Caco-2 (cell line): ENCODE data around the gene HOXB7. TPM values are rescaled to one million over a fixed set of nuclear protein-coding genes. Genes with fewer than 3 reads are reported as not detected.

Experiments used
- BruUV-seq: library from RNA; stranded (reverse); fragments of 400-500 nt; replicated peaks from 2 replicates; lab custom pipeline; 2021; lab: Mats Ljungman, UMichigan
- CTCF ChIA-PET: fragments of 300-600 bp; sonication (Branson Sonifier 250); formaldehyde crosslinking; loops from one replicate; lab custom pipeline; 2022; ENCODE audit warnings: antibody characterized with exemption; lab: Charles Lee
- POLR2A ChIA-PET: fragments of 300-600 bp; sonication (Branson Sonifier 250); formaldehyde crosslinking; loops from one replicate; lab custom pipeline; 2022; ENCODE audit warnings: antibody characterized with exemption; lab: Charles Lee
- DNase-seq, 2 experiments: peaks; one replicate each; pipeline versions ENCODE4 v3.0.0 to v3.0.0-alpha.2; 2020 to 2022
- H3K27me3 ChIP-seq: replicated peaks from 2 replicates; pipeline ENCODE4 v1.6.0; 2011; ENCODE audit warnings: low read length; ENCODE audit not compliant: control insufficient read depth, insufficient read depth
- H3K36me3 ChIP-seq: 2 replicates; pipeline ENCODE4 v1.5.1; 2011; ENCODE audit warnings: low read length; ENCODE audit not compliant: control insufficient read depth, insufficient read depth
- H3K4me1 ChIP-seq: fragments of 250-450 bp; sonication (Bioruptor Pico); 2 replicates; pipeline ENCODE4 v1.5.1; 2020; ENCODE audit warnings: mild to moderate bottlenecking
- H3K4me3 ChIP-seq: 2 replicates; pipeline ENCODE4 v1.5.1; 2011; ENCODE audit warnings: low read depth, mild to moderate bottlenecking, control low read depth, low read length
- H3K9me3 ChIP-seq: fragments of 250-450 bp; sonication (Bioruptor Pico); 2 replicates; pipeline ENCODE4 v1.5.1; 2020; ENCODE audit warnings: mild to moderate bottlenecking, moderate library complexity
- H3K27ac Mint-ChIP-seq: one replicate; pipeline ENCODE4 v1.8.0; 2022; ENCODE audit warnings: mixed read lengths; ENCODE audit not compliant: unreplicated experiment
- H3K27me3 Mint-ChIP-seq: one replicate; pipeline ENCODE4 v1.8.0; 2022; ENCODE audit warnings: mixed read lengths; ENCODE audit not compliant: insufficient read depth, unreplicated experiment
- H3K36me3 Mint-ChIP-seq: one replicate; pipeline ENCODE4 v1.8.0; 2022; ENCODE audit warnings: mild to moderate bottlenecking, mixed read lengths; ENCODE audit not compliant: insufficient read depth, unreplicated experiment
- H3K4me1 Mint-ChIP-seq: one replicate; pipeline ENCODE4 v1.8.0; 2022; ENCODE audit warnings: low read depth, mixed read lengths; ENCODE audit not compliant: unreplicated experiment
- H3K4me3 Mint-ChIP-seq: one replicate; pipeline ENCODE4 v1.8.0; 2022; ENCODE audit warnings: mild to moderate bottlenecking, moderate library complexity, mixed read lengths; ENCODE audit not compliant: unreplicated experiment
- H3K9me3 Mint-ChIP-seq: one replicate; pipeline ENCODE4 v1.8.0; 2022; ENCODE audit warnings: mixed read lengths; ENCODE audit not compliant: unreplicated experiment
- CTCF ChIP-seq, 2 experiments: fragments of 200-600 bp in 1 of 2; IDR thresholded peaks; 1 replicate in 1 of 2; 2 replicates in 1 of 2; pipeline versions ENCODE4 v1.5.1 to v1.8.0; 2011 to 2022; ENCODE audit warnings: antibody characterized with exemption in 1 of 2, control low read depth in 1 of 2, inconsistent platforms in 1 of 2, low read depth in 1 of 2, low read length in 1 of 2, mild to moderate bottlenecking in 1 of 2, moderate library complexity in 1 of 2; ENCODE audit not compliant: insufficient read depth in 1 of 2, severe bottlenecking in 1 of 2, unreplicated experiment in 1 of 2
- intact Hi-C: fragments of 100-400 bp; cut with micrococcal nuclease; formaldehyde crosslinking; loops from one replicate; pipeline ENCODE4 v1.10.0; 2022; ENCODE audit not compliant: unreplicated experiment
- total RNA-seq: library from RNA; stranded (reverse); gene quantifications from 2 replicates; pipeline ENCODE4 v1.2.3, GENCODE V29; 2022

The HOXB7 gene
- total RNA-seq, 1 experiment from 2014 or later = 28.2 TPM

GRCh38 chr17:48613862-48614694, 3.3 kb upstream of the HOXB7 start:
- H3K27me3 ChIP-seq = peaks cover 15% of the 10 kb centered on the region
- peaks cover 13% of the 10 kb centered on the region for H3K4me1 ChIP-seq
- H3K36me3 ChIP-seq = no peaks in the 10 kb centered on the region
- DNase-seq = no peak
- POLR2A ChIA-PET = interaction anchor here (0.5 kb wide), 1 partner anchor 990 kb away, joined by 7 read pairs; no protein-coding TSS in a partner anchor
- peaks cover 52% of the 10 kb centered on the region for H3K27me3 Mint-ChIP-seq
- no peaks in the 10 kb centered on the region for H3K9me3 Mint-ChIP-seq
- no peak overlapping the region for H3K27ac Mint-ChIP-seq
- TF ChIP-seq CTCF (IDR thresholded peaks at IDR 0.05; ENCODE audit: insufficient read depth in 1 of 2, low read depth in 1 of 2, low read length in 1 of 2, severe bottlenecking in 1 of 2, unreplicated experiment in 1 of 2) = no peak
- H3K4me3 Mint-ChIP-seq = peak overlapping the region; percentile 86
- peaks cover 45% of the 10 kb centered on the region for H3K4me1 Mint-ChIP-seq
- peaks cover 16% of the 10 kb centered on the region for H3K36me3 Mint-ChIP-seq
- intact Hi-C loops = loop anchor here (1.0 to 2.0 kb wide), 2 partner anchors 116 to 461 kb away; no protein-coding TSS in a partner anchor
- CTCF ChIA-PET = interaction anchor here (0.6 to 1.4 kb wide), 14 partner anchors 12 to 485 kb away, joined by 3 to 28 read pairs (median 5); partner anchors contain the start of genes ATP5MC1 and HOXB9
- peak overlapping the region; percentile 6; the same call in 1 of the 2 replicates for H3K4me3 ChIP-seq
- BruUV-seq = no TSS peak
- no peaks in the 10 kb centered on the region for H3K9me3 ChIP-seq

DNA sequence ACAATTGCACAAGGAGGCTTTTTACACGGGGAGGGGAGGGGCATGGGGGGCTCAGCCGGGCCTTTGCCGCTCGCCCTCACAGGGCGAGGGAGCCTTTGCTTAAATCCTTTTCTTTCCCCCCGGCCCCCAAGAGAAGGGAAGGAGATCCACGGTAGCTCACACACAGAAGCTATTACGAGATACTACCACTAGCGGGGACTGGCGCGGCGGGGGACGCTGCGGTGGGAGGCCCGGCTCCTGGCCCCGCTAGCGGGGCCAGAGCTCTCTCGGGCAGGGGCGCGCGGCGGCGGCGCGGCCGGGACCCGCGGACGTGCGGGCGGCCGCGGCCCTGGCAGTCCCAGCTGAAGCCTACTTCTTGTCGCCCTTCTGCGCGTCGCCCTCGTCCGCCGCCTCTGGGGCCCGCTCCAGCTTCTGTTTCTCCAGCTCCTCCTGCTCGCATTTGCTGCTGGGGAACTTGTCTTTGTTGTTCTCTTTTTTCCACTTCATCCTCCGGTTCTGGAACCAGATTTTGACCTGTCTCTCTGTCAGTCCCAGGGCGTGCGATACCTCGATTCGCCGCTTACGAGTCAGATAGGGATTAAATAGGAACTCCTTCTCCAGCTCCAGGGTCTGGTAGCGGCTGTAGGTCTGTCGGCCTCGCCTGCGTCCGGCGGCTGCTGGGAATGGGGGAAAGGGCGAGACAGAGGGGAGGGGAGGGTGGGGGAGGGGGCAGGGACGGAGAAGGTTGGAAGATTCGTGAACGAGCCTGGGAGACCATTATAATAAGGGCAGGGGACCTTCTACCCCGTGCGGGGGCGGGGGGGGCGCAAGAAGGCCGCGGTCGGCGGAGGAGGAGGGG, 2.3 kb upstream of the HOXB7 start:
- peak overlapping the region; percentile 4 for H3K27ac Mint-ChIP-seq
- H3K36me3 Mint-ChIP-seq = peaks cover 9% of the 10 kb centered on the region
- Histone ChIP-seq H3K27me3 (peaks cover 13% of the 10 kb centered on the region), H3K36me3 (no peaks in the 10 kb centered on the region), H3K9me3 (no peaks in the 10 kb centered on the region), H3K4me3 (peak overlapping the region; percentile 70), H3K4me1 (peaks cover 10% of the 10 kb centered on the region)
- peak; percentile 56 to 62 for TF ChIP-seq CTCF (IDR thresholded peaks at IDR 0.05; ENCODE audit: insufficient read depth in 1 of 2, low read depth in 1 of 2, low read length in 1 of 2, severe bottlenecking in 1 of 2, unreplicated experiment in 1 of 2)
- no TSS peak for BruUV-seq
- no peaks in the 10 kb centered on the region for H3K9me3 Mint-ChIP-seq
- POLR2A ChIA-PET = interaction anchor here (0.6 to 0.9 kb wide), 3 partner anchors 12 to 655 kb away, joined by 3 to 6 read pairs (median 5); partner anchors contain the start of genes NFE2L1 and PRR15L
- peak; percentile 79 to 82 for DNase-seq
- H3K4me3 Mint-ChIP-seq = peak overlapping the region; percentile 86
- H3K27me3 Mint-ChIP-seq = peaks cover 43% of the 10 kb centered on the region
- CTCF ChIA-PET = interaction anchor here (0.5 to 1.4 kb wide), 36 partner anchors 9 to 981 kb away, joined by 3 to 28 read pairs (median 3); partner anchors contain the start of genes HOXB5, HOXB9 and NFE2L1
- peaks cover 40% of the 10 kb centered on the region for H3K4me1 Mint-ChIP-seq
- intact Hi-C loops = loop anchor here (1.0 to 2.0 kb wide), 2 partner anchors 115 to 460 kb away; no protein-coding TSS in a partner anchor
